ENCODE results near the gene NANOGP8.

- TF ChIP-seq, protein P1, sequence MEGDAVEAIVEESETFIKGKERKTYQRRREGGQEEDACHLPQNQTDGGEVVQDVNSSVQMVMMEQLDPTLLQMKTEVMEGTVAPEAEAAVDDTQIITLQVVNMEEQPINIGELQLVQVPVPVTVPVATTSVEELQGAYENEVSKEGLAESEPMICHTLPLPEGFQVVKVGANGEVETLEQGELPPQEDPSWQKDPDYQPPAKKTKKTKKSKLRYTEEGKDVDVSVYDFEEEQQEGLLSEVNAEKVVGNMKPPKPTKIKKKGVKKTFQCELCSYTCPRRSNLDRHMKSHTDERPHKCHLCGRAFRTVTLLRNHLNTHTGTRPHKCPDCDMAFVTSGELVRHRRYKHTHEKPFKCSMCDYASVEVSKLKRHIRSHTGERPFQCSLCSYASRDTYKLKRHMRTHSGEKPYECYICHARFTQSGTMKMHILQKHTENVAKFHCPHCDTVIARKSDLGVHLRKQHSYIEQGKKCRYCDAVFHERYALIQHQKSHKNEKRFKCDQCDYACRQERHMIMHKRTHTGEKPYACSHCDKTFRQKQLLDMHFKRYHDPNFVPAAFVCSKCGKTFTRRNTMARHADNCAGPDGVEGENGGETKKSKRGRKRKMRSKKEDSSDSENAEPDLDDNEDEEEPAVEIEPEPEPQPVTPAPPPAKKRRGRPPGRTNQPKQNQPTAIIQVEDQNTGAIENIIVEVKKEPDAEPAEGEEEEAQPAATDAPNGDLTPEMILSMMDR (IDR thresholded peaks at IDR 0.05; ENCODE audit: low read length), result no peak
- no peak for TF ChIP-seq EZH2 (IDR thresholded peaks at IDR 0.05; ENCODE audit: borderline replicate concordance, low read length)
Observed at GRCh38 chr15:35098737-35099136, 13.6 kb upstream of the NANOGP8 start.
